ENCODE data around the gene NEUROG3.
"Not testable (repeated sequence)": the region's sequence is repeated elsewhere in the genome, so short reads cannot be mapped to it uniquely, and the experiment has no call there.

The NEUROG3 gene

DNA sequence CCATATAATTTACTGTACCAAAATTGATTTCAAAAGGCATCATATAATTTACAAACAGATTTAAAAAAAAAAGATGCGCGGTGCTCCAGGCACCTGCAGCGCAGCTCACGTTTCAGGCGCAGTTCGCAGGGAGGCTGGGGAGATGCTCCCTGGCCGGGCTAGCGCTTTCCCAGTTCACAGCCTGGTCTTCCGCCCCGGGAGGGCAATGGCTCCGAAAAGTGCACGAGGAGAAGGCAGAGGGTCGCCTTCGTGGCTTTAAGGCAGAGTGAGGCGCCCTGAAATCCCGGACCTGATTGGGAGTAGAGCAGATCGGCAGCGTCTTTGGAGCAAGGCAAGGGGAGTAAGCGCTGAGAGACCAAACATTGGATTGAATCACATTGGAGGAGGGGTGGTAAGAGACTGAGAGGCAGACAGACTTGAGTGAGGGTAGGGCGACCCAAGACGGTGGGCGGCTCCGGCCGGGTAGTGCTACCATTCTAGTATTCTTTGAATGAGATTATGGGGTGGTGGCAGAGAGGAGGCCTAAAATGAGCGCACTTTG, 1.5 kb downstream of the NEUROG3 start:
- no peak for DNase-seq (ENCODE audit: low read depth in 2 of 2)

DNA sequence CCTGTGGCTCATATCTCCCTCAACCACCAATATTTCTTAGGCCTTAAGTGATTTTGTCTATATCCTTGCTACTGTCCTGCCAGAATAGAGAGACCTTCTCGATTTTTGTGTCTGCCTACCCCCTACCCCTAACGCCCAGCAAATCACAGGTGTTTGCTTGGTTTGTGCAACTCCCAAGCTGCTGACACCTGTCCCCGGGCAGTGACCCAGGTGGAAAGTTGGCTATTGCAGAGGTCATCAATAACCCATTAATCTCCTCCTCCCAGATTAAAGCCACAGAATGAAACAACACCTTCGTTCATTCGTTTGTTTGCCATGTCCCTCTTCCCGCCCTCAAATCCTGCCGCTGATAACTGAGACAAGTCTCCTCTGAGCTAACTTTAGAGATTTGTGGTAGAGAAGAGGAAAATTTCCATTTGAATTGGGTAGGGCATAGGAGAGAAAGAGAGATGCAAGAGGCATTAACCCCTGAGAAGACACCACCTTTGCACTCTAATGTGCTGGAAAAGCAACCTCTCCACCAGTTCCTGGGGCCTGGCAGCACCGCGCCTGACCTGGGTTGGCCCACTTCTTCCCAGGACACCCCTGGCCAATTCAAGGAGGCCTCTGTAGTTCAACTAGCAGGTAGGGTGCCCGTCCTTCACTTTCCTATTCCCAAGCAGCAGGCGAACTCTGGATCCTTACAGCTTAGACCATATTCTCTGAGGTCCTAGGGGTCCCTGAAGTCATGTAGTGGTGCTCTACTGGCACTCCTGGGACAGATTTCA, 3.0 kb downstream of the NEUROG3 start:
- no peak for DNase-seq (ENCODE audit: low read depth in 2 of 2)

DNA sequence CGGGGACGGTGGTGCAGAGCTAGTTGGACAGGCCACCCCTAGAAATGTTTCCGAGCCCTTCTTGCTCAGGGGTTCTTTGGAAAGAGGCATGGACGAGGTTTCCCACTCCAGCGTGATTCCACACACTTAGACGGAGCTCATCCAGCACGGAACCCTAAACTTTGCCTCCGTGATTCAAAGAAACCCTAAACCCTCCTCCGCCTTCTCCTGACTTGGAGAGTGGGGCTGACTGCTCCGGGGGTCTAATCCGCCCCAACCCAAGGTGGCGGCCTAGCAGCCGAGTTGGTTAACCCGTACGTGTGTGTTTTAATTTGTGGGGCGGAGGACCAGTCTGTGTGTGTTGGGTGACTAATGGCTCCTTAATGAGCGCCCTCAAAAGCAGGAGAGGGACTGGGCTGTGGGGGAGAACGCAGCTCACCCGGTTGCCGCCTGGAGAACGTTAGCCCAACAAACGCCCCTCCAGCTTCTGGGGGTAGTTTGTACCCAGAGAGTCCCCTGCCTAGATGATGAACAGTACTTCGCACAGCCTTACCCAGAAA, 3.8 kb downstream of the NEUROG3 start:
- DNase-seq (ENCODE audit: low read depth in 2 of 2), result no peak

DNA sequence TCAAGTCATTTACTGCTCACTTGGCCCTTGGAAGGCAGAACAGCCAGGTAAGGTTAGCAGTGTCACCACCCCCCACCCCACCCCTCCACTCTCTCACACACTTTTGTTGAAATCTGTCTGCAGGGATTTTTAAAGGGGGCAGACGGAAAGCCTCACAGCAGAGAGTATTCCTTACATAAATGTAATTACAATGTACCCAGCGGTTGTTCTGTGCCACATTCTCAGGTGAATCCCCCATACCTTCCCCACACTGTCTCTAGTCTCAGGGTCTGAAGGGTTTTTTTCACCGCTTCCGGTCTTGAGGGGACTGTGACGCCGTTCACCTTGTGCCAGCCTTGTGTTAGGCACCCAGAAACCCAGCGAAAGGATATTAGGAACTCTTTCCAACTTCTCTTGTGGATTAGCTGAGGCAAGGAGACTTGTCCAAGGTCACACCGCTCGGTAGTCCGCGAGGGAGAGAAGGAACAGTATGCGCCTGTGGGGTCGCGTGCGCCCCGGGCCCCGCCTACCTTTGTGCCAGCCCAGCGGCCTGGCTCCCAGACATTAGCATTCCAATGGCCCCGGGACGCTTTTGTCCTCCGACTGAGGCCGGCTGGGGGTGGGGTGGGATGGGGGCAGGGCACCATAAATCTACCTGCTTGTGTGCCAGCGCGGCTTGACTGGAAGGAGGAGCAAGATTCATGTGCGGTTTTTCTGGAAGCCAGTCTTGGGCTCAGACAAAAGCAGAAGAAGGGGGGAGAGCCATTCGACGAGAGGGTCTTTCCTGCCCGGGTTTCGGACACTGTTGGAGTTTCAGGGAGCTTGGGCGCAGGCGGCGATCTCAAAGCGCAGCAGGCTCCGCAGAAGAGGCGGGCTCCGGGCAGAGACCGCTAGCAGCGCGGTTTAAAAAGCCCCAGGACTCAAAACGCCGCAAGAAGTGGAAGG, 4.5 kb downstream of the NEUROG3 start:
- DNase-seq (ENCODE audit: low read depth in 2 of 2), result no peak

DNA sequence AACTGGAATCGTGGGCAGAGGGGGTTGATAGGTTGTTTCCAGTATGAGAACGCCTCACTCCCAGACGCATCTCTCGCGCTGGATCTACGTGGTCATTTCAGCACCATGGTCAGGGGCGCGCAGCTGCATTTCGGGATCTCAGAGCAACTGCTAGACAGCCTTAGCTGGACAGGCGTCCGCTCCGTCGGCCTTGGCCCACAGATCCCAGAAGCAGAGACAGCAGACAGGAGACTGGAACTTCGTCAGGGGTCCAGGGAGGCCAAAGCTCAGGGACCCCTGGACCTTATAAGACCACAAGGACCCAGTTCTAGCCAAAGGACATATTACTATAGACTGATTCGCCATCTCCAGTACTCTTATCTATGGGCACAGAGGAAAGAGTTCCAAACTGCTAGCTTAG, 5.3 kb downstream of the NEUROG3 start:
- DNase-seq (ENCODE audit: low read depth in 2 of 2), result no peak

DNA sequence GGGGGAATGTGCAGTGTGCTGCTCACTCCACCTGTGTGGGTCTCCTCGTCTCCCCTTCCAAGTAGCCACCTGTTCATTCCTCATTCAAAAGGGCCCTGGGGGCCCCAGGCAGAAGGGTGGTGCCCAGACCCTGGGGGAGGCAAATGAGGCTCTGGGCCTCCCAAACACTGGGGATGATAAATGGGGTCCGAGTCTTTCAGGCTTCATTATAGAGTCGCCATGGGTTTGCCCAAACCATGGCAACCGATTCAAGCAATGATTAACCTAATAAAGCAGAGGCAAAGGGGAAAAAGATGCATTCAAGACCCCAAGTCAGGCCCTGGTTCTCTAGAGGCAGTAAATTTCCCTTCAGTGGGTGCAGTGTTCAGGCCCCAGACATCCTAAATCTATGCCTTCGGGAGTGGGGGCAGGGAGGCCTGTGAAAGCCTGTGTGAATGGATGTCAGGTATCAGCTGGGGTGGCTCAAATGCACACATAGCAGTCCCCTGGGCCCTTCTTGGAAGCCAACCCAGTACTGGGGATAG, 10.4 kb downstream of the NEUROG3 start:
- no peak for DNase-seq (ENCODE audit: low read depth in 2 of 2)

DNA sequence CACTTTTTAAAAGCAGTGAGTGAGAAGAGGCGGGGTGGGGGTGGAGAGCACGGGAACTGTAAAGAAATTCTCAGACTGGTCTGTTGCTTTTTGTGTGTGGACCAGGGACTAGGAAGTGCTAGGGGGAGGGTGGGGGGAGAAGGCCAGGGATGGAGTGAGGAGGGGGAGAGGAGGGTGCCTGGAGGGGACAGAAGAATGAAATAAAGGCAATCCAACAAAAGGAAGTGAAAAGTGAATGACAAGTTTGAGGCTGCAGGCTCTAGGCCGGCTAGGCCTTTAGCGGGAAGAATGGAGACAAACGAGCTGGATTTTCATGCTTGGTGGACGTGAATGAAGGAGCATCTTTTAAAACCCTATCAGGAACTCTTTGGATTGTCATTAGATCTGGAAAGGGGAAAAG, 13.7 kb downstream of the NEUROG3 start:
- no peak for DNase-seq (ENCODE audit: low read depth in 2 of 2)

DNA sequence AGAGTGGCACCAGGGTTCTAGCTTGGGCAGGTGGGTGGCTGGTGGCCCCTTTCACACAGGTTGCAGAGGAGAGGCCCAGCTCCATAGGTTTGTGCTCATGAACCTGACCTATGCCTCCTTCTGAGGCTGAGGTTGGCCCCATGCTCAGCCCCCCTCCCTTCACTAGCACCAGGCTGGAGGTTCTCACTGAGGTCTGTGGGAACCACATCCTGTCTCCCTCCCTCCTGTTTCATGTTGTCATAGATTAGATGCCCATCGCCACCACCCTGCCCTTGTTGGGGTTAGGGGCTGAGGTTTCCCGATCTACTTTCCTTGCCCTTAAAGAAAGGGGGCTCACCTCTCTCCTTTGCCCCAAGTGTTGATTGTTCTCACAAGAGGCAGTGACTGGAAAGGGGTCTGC, 14.7 kb downstream of the NEUROG3 start:
- DNase-seq (ENCODE audit: low read depth in 2 of 2), result no peak

DNA sequence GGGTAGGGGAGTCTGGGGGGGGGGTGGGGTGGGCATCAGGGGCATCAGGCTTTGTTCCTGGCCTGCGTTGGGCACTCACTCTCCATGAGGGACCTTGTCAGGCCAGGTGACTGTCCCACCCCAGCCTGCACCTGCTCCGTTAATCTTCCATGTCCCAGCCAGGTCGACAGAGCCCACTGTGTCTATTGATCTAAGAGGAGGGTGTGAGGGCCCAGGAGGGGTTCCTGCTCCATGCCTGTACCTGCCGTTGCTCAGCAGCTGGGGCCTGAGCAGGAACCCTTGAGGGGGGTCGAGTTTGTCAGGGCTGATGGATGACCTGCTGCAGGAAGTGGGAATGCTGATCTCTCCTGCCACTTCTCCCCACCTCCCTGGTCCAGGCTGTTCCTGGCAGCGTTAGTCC, 18.6 kb downstream of the NEUROG3 start:
- DNase-seq (ENCODE audit: low read depth in 2 of 2), result no peak

DNA sequence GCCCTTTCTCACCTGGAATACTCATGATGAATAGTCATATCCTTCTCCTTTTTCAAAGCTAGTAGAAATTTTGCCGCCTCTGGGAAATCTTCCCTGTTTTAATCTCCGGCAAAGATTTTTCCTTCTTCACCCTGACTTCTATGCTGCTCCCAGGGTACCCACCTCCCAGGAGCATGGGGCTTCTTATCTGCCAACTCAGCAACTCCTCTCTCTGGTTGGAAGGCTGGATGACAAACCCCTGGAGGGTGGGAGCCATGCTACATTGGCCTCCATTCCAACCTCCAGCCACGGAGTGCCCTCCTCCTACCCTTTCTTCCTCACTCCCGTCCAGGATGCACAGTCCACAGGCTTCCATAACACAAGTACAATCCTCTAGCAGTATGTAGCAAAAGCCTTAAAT, 19.9 kb downstream of the NEUROG3 start:
- no peak for DNase-seq (ENCODE audit: low read depth in 2 of 2)

DNA sequence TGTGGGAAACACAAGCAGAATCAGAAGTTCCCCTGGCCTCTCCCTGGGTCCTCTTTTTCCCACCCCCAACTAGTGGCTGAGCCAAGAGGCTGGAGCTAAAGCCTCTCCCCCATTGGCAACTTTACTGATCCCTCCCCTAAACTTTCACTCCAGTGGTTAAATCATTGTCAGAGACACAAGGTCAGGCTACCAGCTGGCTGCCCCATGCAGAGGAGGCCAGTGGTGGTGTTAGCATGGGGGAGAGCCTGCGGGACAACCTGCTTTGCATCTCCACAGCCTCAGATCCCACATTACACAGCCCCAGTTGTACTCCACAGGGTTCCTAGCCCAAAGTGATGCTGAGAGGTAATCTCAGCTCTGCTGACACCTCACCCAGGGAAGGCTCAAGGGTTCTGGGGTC, 21.0 kb downstream of the NEUROG3 start:
- no peak for DNase-seq (ENCODE audit: low read depth in 2 of 2)

DNA sequence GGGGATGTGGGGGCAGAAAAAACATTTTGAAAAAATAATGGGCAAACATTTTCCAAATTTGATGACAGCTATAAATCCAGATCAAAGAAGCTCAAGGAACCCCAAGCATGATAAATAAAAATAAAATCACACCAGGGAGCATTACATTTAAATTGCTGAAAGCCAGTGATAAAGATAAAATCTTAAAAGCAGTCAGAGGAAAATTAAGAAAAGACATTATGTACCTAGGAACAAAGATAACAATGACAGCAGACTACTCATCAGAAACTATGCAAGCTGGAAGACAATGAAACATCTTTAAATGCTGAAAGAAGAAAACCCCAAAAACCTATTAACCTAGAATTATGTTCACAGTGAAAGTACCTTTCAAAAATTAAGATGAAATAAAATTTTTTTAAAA, 23.3 kb downstream of the NEUROG3 start:
- DNase-seq (ENCODE audit: low read depth in 2 of 2), result no peak

DNA sequence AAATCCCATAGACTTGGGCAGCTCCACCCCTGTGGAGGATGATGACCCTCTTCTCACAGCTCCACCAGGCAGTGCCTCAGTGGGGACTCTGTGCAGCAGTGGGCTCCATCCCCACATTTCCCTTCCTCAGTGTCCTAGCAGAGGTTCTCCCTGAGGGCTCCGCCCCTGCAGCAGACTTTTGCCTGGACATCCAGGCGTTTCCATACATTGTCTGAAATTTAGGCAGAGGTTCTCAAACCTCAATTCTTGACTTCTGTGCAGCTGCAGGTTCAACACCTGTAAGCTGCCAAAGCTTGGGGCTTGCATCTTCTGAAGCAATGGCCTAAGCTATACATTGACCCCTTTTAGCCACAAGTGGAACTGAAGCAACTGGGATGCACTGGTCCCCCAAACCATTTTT, 31.8 kb downstream of the NEUROG3 start:
- DNase-seq (ENCODE audit: low read depth in 2 of 2), result no peak

DNA sequence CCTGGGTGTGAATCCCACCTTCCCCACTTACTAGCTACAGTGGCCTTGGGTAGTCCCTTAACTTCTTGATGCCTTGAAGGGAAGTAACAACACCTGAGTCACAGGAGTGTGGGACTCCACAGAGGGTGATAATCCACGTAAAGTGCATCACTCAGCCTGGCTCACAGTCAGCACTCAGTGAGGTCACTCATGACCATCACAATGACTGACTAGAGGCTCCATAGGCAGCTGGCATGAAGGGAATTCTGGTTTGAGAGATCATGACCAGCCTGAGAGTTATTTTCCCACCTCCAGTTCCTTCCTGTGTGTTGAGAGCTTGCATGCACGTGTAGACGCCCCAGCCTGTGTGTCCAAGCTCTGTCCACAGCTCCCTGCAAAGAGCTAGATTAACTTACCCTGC, 34.8 kb downstream of the NEUROG3 start:
- DNase-seq (ENCODE audit: low read depth in 2 of 2), result no peak

DNA sequence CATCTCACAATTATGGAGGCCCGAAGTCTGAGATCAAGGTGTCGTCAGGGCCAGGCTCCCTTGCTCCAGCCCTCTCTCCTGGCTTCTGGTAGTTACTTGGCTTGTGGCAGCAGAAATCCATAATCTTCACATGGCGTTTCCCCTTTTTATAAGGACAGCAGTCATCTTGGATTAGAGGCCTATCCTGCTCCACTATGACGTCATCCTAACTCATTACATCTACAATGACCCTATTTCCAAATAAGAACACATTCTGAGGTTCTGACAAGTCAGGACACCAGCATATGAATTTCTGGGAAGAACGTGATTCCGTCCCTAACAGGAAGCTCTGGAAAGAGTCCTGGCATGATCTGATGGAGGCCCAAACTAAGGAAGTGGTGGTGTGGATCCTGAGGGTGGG, 35.8 kb downstream of the NEUROG3 start:
- DNase-seq (ENCODE audit: low read depth in 2 of 2), result no peak

DNA sequence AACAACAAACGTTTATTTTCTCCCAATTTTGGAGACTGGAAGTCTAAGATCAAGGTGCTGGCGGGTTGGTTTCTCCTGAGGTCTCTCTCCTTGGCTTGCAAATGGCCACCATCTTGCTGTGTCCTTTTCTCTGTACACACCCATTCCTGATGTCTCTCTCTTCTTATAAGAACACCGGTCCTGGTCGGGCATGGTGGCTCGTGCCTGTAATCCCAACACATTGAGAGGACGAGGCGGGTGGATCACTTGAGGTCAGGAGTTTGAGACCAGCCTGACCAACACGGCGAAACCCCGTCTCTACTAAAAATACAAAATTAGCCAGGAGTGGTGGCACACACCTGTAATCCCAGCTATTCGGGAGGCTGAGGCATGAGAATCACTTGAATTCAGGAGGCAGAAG, 36.7 kb downstream of the NEUROG3 start:
- not testable (repeated sequence) for DNase-seq (ENCODE audit: low read depth in 2 of 2)

DNA sequence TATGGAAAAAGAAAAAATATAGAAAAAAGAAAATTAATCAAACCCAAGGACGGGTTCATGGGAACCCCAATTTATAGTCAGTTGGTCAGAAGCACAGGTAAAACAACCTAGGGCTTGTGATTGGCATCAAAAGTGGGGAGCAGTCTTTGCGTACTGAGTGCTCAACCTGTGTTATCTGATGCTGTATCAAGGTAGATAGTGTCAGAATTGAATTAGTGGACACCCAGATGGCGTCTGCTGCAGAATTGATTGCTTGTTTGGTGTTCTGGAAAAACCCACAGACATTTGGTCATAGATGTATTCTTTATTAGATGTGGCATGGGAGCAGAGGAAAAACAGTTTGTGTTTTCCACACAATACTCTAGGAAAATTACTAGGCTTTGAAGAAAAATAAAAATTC, 39.6 kb downstream of the NEUROG3 start:
- DNase-seq (ENCODE audit: low read depth in 2 of 2), result no peak

DNA sequence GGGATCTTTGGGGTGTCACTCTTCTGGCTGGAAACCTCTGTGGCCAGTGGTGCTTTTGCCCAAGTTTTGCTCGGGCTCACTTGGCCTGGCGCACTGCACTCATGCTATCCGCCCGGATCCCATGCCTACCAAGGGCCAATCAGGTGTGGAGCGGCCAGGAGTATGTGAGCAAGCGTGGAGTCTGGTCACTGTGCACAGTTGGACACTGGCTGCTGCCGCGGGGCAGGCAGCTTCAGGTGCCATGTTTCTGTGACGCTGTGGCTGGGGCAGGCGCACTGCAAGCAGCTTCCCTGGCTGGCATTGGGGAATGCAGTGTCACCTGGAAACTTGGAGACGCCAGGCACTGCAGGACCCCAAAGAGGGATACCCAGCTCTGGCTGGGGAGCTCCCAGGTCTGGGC, 45.3 kb downstream of the NEUROG3 start:
- DNase-seq (ENCODE audit: low read depth in 2 of 2), result no peak
